Measurements from ENCODE around the gene MCHR1. TPM values are rescaled to one million over a fixed set of nuclear protein-coding genes. Genes with fewer than 3 reads are reported as not detected.
"Not testable (repeated sequence)": the region's sequence is repeated elsewhere in the genome, so short reads cannot be mapped to it uniquely, and the experiment has no call there.

The MCHR1 gene
- total RNA-seq, 1 donor from 2014 or later = not detected

GRCh38 chr22:40719599-40719998 is 40.3 kb downstream of the MCHR1 start:
- Histone ChIP-seq H3K9me3 (no peaks in the 10 kb centered on the region), H3K4me3 (no peak overlapping the region), H3K4me1 (peaks cover 13% of the 10 kb centered on the region), H3K27ac (no peak overlapping the region), H3K36me3 (no peaks in the 10 kb centered on the region), H3K27me3 (no peaks in the 10 kb centered on the region)
- intact Hi-C loops (cut with DNase I) = no loop called here
- DNase-seq (ENCODE audit: extremely low spot score in 2 of 2) = no peak
- TF ChIP-seq POLR2AphosphoS5 (IDR thresholded peaks at IDR 0.05; ENCODE audit: insufficient read depth in 1 of 2, low read depth in 1 of 2) = no peak
- no peak for TF ChIP-seq POLR2A (IDR thresholded peaks at IDR 0.05)
- TF ChIP-seq, protein P1, sequence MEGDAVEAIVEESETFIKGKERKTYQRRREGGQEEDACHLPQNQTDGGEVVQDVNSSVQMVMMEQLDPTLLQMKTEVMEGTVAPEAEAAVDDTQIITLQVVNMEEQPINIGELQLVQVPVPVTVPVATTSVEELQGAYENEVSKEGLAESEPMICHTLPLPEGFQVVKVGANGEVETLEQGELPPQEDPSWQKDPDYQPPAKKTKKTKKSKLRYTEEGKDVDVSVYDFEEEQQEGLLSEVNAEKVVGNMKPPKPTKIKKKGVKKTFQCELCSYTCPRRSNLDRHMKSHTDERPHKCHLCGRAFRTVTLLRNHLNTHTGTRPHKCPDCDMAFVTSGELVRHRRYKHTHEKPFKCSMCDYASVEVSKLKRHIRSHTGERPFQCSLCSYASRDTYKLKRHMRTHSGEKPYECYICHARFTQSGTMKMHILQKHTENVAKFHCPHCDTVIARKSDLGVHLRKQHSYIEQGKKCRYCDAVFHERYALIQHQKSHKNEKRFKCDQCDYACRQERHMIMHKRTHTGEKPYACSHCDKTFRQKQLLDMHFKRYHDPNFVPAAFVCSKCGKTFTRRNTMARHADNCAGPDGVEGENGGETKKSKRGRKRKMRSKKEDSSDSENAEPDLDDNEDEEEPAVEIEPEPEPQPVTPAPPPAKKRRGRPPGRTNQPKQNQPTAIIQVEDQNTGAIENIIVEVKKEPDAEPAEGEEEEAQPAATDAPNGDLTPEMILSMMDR (IDR thresholded peaks at IDR 0.05) = no peak

DNA sequence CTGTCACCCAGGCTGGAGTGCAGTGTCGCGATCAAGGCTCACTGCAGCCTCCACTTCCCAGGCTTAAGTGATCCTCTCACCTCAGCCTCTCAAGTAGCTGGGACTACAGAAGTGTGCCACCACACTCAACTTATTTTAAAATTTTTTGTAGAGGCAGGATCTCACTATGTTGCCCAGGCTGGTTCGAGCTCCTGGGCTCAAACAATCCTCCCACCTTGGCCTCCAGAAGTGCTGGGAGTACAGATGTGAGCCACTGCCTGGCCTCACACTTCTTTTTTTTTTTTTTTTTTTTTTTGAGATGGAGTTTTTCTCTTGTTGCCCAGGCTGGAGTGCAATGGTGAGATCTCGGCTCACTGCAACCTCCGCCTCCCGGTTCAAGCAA is 40.9 kb downstream of the MCHR1 start:
- H3K36me3 ChIP-seq; intact Hi-C loops (cut with DNase I); H3K27ac ChIP-seq; H3K4me1 ChIP-seq; H3K27me3 ChIP-seq; DNase-seq (ENCODE audit: extremely low spot score in 2 of 2); H3K4me3 ChIP-seq; H3K9me3 ChIP-seq: not testable (repeated sequence)

DNA sequence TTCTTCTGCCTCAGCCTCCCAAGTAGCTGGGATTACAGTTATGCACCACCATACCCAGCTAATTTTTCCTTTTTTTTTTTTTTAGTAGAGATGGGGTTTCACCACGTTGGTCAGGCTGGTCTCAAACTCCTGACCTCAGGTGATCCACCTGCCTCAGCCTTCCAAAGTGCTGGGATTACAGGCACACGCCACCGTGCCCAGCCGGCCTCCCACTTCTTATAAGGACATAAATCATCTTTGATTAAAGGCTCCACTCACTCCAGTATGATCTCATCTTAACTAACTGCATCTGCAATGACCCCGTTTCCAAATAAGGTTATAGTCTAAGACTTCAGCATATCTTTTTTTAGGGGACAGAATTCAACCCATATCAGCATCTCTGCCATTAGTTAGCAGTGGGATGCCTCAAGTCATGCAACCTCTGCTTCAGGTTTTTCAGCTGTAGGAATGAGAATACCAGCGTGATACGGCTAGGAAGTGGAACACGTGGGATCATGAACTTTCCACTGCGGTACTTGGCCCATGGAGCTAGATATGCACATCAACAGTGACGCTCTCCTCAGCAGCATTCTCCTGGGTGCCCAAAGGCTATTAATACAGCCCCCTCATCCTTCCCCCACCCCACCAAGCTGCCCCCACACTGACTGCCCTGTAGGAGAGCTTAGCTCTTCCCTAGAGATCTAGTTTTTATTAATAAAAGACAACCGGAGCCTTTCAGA is 41.4 kb downstream of the MCHR1 start:
- Histone ChIP-seq H3K27me3 (no peaks in the 10 kb centered on the region), H3K4me3 (no peak overlapping the region), H3K4me1 (peaks cover 9% of the 10 kb centered on the region), H3K36me3 (no peaks in the 10 kb centered on the region), H3K9me3 (no peaks in the 10 kb centered on the region), H3K27ac (no peak overlapping the region)
- intact Hi-C loops (cut with DNase I) = no loop called here
- DNase-seq (ENCODE audit: extremely low spot score in 2 of 2) = no peak
- no peak for TF ChIP-seq POLR2AphosphoS5 (IDR thresholded peaks at IDR 0.05; ENCODE audit: insufficient read depth in 1 of 2, low read depth in 1 of 2)
- TF ChIP-seq, protein P1 (IDR thresholded peaks at IDR 0.05) = no peak
- no peak for TF ChIP-seq POLR2A (IDR thresholded peaks at IDR 0.05)

GRCh38 chr22:40721266-40721665 is 42.0 kb downstream of the MCHR1 start:
- no peak overlapping the region for H3K27ac ChIP-seq
- DNase-seq (ENCODE audit: extremely low spot score in 2 of 2) = no peak
- H3K36me3 ChIP-seq = no peaks in the 10 kb centered on the region
- TF ChIP-seq, protein P1 (IDR thresholded peaks at IDR 0.05) = no peak
- TF ChIP-seq POLR2AphosphoS5 (IDR thresholded peaks at IDR 0.05; ENCODE audit: insufficient read depth in 1 of 2, low read depth in 1 of 2) (no peak), POLR2A (IDR thresholded peaks at IDR 0.05) (no peak)
- H3K4me1 ChIP-seq = peaks cover 9% of the 10 kb centered on the region
- no peaks in the 10 kb centered on the region for H3K27me3 ChIP-seq
- H3K9me3 ChIP-seq = no peaks in the 10 kb centered on the region
- no peak overlapping the region for H3K4me3 ChIP-seq
- intact Hi-C loops (cut with DNase I) = no loop called here

- TF ChIP-seq POLR2A (IDR thresholded peaks at IDR 0.05) = no peak
- TF ChIP-seq, protein P1 (IDR thresholded peaks at IDR 0.05) = no peak
- intact Hi-C loops (cut with DNase I) = no loop called here
- H3K36me3 ChIP-seq = no peaks in the 10 kb centered on the region
- H3K27ac ChIP-seq = no peak overlapping the region
- H3K27me3 ChIP-seq = no peaks in the 10 kb centered on the region
- H3K4me3 ChIP-seq = no peak overlapping the region
- no peaks in the 10 kb centered on the region for H3K9me3 ChIP-seq
- no peak for DNase-seq (ENCODE audit: extremely low spot score in 2 of 2)
- peaks cover 13% of the 10 kb centered on the region for H3K4me1 ChIP-seq
Measured at GRCh38 chr22:40723396-40723933, 44.2 kb downstream of the MCHR1 start.
